Measurements from ENCODE around the gene MON1A. TPM values are rescaled to one million over a fixed set of nuclear protein-coding genes. Genes with fewer than 3 reads are reported as not detected.

MON1A gene, protein sequence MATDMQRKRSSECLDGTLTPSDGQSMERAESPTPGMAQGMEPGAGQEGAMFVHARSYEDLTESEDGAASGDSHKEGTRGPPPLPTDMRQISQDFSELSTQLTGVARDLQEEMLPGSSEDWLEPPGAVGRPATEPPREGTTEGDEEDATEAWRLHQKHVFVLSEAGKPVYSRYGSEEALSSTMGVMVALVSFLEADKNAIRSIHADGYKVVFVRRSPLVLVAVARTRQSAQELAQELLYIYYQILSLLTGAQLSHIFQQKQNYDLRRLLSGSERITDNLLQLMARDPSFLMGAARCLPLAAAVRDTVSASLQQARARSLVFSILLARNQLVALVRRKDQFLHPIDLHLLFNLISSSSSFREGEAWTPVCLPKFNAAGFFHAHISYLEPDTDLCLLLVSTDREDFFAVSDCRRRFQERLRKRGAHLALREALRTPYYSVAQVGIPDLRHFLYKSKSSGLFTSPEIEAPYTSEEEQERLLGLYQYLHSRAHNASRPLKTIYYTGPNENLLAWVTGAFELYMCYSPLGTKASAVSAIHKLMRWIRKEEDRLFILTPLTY
- 8.4 and 11.2 TPM in 2 replicates for total RNA-seq

DNA sequence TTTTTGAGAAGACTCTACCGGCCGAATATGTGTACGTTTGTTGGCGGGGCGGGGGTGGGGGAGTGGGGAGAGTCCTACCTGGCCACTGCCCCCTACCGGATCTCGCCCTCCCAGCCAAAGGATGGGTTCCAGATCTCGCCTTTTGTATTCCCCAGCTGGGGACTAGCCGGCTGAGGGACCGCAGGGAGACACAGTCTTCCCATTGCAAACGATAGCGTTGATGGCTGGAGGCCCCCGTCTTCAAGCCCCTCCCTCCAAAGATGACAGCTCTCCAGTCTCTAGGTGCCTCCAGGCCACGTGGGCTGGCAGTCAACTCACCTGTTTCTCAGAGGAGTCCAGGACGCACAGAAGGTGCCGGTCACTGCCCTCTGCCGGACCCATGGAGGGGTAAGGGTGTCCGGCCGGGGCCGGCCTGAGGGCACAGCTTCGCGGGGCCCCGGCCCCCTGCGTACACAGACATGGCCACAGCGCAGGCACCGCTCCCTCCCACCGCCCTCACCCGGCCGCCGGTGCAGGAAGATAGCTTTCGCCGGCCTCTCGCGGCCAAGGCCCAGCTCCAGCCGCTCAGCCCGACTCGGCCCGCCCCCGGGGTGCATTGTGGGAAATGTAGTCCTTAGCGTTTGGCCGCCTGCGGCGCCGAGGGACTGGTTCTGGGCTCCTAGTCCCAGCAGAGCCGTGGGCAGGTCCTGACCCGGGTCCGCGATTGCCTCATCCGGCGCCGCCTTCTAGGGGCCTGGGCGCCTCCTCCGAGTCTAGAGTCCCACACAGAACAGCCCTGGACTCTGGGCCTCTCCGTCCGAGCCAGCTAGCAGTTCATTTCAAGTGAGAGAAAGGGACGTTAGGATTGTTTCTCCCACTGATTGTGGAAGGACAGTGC, at the start of gene MON1A:
MON1A (minus strand) TSS at position 521 of the 877 bp plus-strand sequence. CDS start 16,465 bp downstream, outside the sequence.

DNA sequence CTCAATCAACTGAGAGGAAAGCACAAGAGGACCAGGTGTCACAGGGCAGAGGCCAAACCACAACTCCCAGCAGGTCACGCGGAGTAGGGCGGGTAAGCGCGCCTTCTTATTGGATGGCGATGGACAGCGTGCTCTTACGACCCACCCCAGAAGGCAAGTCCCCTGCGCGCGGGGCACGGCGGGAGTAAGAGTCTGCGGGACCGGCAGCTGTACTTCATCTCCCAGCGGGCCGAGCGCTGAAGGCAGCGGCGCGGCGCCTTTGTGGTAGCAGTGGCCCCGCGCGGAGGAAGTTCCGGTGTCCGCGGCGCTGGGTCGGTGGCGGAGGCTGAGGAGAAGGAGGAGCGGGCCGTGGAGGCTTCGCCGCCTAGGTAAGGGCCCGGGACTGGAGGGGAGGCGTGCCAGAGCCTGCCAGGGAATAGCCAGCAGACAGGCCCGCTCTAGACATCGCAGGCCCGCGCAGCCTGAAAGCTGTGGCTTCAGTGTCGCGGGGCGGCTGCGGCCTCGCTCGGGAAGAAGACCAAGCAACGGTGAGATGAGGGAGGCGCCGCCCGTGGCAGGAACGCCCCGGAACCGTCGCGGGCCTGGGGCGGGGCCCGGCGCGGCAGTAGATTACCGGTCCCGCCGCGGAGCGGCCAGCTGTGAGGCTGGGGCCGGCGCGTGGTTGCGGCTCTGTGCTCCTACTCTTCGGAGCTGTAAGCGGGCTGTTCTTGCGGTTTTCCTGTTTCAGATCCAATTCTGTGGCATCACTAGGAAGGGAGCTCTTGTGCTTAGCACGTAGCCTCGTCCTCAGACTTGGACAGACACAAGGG, 10.5 kb upstream of the MON1A start, which contains the start of gene RBM6:
RBM6 (plus strand) TSS at position 293 of the 809 bp plus-strand sequence. CDS start 22,492 bp downstream, outside the sequence.

DNA sequence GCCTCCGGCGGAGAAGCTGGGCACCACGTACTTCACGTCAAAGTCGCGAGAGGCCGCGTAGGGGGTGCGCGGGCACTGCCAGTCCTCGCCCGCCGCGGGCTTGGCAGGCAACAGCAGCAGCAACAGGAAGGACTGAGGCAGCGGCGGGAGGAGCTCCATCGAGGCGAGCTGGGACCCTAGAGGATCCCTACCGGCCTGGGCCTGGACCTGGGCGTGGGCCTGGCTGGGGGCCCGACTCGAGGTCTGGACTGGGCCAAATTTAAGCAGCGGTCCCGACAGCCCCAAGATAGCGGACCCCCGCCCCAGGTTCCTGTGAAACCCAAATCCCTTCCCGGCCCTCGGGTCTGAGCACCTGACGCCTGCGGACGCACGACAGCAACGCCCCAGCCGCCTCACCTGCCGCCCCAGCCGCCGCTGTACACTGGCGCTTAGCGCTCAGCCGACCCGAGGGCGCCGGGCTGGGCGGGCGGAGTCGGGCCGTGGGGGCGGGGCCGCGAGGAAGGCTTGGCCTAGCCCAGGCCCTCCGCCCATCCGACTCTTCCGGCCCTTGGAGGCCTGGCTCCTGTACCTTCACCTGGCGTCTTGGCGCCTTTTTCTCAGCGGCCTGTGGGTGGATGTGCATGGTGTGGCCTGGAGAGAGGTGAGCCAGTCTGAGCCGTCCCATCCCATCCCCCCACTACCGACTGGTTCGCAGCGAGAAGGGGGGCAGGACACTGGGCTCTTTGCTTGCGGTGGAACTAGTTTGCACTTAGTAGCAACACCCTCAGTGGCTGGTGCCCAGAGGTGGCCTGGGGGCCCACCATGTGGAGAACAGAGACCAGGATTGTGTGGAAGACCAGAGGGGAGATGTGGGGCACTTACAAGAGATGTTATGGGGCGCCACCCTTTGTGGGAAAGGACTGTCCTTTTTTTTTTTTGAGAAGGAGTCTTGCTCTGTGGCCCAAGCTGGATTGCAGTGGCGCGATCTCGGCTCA, 25.9 kb downstream of the MON1A start, which contains the start of gene MST1R:
MST1R (minus strand) TSS at position 423 of the 974 bp plus-strand sequence; CDS start at position 159, 264 bp downstream.

DNA sequence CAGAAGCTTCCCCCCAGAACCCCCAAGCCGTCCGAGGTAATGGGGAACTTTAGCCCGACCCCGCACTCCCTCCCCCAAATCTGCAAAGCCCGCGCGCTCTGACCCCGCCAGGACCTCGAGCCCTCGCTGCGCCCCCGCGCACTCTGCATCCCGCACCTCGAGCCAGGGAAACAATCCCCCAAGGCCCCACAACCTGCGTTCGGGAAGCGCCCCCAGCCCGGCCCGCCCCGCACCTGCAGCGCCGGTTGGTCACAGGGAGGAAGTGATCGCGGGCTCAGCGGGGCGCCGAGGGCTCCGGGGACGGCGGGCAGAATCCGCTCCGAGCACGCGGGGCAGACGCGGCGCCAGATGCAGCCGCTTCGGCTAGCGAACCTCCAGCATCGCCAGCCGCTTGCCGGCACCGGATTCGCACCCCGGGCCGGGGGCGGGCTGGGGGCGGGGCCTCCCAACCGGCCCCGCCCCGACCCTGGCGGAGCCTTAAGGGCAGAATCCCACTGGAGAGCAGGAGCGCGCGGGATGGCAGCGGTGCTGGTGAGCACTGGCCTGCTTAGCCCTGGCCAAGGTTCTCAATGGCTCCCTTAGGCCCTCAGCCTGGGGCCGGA, 60.0 kb downstream of the MON1A start, which contains the start of gene CAMKV:
CAMKV (minus strand) TSS at position 382 of the 602 bp plus-strand sequence. CDS start 7,518 bp downstream, outside the sequence.

Other genes with a start within 250 kb of the MON1A start
- 8.3 and 9.9 TPM in 2 replicates for gene MST1, start 240.3 kb downstream of the MON1A start, total RNA-seq
- gene RNF123, start 240.3 kb downstream of the MON1A start, total RNA-seq = 18.8 and 22.7 TPM in 2 replicates
- under 0.01 and 0.34 TPM in 2 replicates for gene AMIGO3, start 210.1 kb downstream of the MON1A start, total RNA-seq
- 16.5 and 25.4 TPM in 2 replicates for gene GMPPB, start 205.9 kb downstream of the MON1A start, total RNA-seq
- gene IP6K1, start 143.3 kb downstream of the MON1A start, total RNA-seq = 23.2 and 31.9 TPM in 2 replicates
- 0.16 and 0.43 TPM in 2 replicates for gene CDHR4, start 129.9 kb downstream of the MON1A start, total RNA-seq
- gene INKA1, start 126.5 kb downstream of the MON1A start, total RNA-seq = 10.1 and 12.1 TPM in 2 replicates
- gene UBA7, start 115.9 kb downstream of the MON1A start, total RNA-seq = 53.9 and 64.4 TPM in 2 replicates
- gene TRAIP, start 73.2 kb downstream of the MON1A start, total RNA-seq = 0.77 and 2.4 TPM in 2 replicates
- not detected in 2 replicates for gene CAMKV, start 59.9 kb downstream of the MON1A start, total RNA-seq
- 0.32 and 0.86 TPM in 2 replicates for gene MST1R, start 25.9 kb downstream of the MON1A start, total RNA-seq
- gene RBM6, start 10.3 kb upstream of the MON1A start, total RNA-seq = 32.7 and 43.5 TPM in 2 replicates
- 115 and 400 TPM in 2 replicates for gene RBM5, start 159.1 kb upstream of the MON1A start, total RNA-seq
- gene SEMA3F, start 225.5 kb upstream of the MON1A start, total RNA-seq = 2.1 and 4.7 TPM in 2 replicates